Measurements from ENCODE around the gene TMEM212.

- TF ChIP-seq CTCF (conservative IDR thresholded peaks at IDR 0.05) (no peak), EZH2 (IDR thresholded peaks at IDR 0.05; ENCODE audit: low read depth) (no peak)
Observed at GRCh38 chr3:171811913-171812335, 31.2 kb upstream of the TMEM212 start.

All from PC-9 (cell line).